H9 (cell line): ENCODE data around the gene NTNG2. TPM values are rescaled to one million over a fixed set of nuclear protein-coding genes. Genes with fewer than 3 reads are reported as not detected.

Source experiments
- DNase-seq: peaks from one replicate; pipeline ENCODE4 v3.0.0-alpha.2; 2017
- H2AFZ ChIP-seq: one replicate; pipeline ENCODE4 v1.6.1; 2013; ENCODE audit warnings: mild to moderate bottlenecking, low read length, control low read depth, moderate library complexity
- H2AK5ac ChIP-seq: 2 replicates; pipeline ENCODE4 v1.6.1; 2013; ENCODE audit warnings: low read length, control low read depth, mixed read lengths; ENCODE audit not compliant: insufficient read length
- H2BK120ac ChIP-seq: one replicate; pipeline ENCODE4 v1.6.1; 2013; ENCODE audit warnings: low read depth, mild to moderate bottlenecking, low read length, control low read depth, inconsistent platforms; ENCODE audit not compliant: poor library complexity, severe bottlenecking
- H2BK12ac ChIP-seq: 2 replicates; pipeline ENCODE4 v1.6.1; 2013; ENCODE audit warnings: low read length, control low read depth, mixed read lengths, low read depth; ENCODE audit not compliant: insufficient read length
- H2BK15ac ChIP-seq: 2 replicates; pipeline ENCODE4 v1.6.1; 2013; ENCODE audit warnings: low read depth, low read length, control low read depth
- H2BK20ac ChIP-seq: one replicate; pipeline ENCODE4 v1.6.1; 2013; ENCODE audit warnings: low read depth, mild to moderate bottlenecking, low read length, control low read depth, inconsistent platforms; ENCODE audit not compliant: poor library complexity, severe bottlenecking
- H2BK5ac ChIP-seq: 2 replicates; pipeline ENCODE4 v1.6.1; 2013; ENCODE audit warnings: low read length, control low read depth, mixed read lengths; ENCODE audit not compliant: insufficient read length
- H3K14ac ChIP-seq: 2 replicates; pipeline ENCODE4 v1.6.1; 2013; ENCODE audit warnings: low read length, control low read depth; ENCODE audit not compliant: insufficient read depth
- H3K18ac ChIP-seq: 2 replicates; pipeline ENCODE4 v1.6.1; 2013; ENCODE audit warnings: low read depth, mild to moderate bottlenecking, mixed read lengths, low read length, control low read depth; ENCODE audit not compliant: insufficient read length
- H3K23ac ChIP-seq: 2 replicates; pipeline ENCODE4 v1.6.1; 2013; ENCODE audit warnings: low read length, control low read depth, mixed read lengths, low read depth; ENCODE audit not compliant: insufficient read length
- H3K23me2 ChIP-seq: 2 replicates; pipeline ENCODE4 v1.6.1; 2013; ENCODE audit warnings: low read depth, mild to moderate bottlenecking, mixed read lengths, low read length, control low read depth; ENCODE audit not compliant: insufficient read length, poor library complexity, severe bottlenecking
- H3K27ac ChIP-seq: 2 replicates; pipeline ENCODE4 v1.5.1; 2013; ENCODE audit warnings: low read length, control low read depth, mixed read lengths, low read depth; ENCODE audit not compliant: insufficient read length
- H3K27me3 ChIP-seq: 2 replicates; pipeline ENCODE4 v1.6.1; 2013; ENCODE audit warnings: low read length, control low read depth, inconsistent platforms; ENCODE audit not compliant: insufficient read depth
- H3K4ac ChIP-seq: 2 replicates; pipeline ENCODE4 v1.6.1; 2013; ENCODE audit warnings: low read depth, mild to moderate bottlenecking, control low read depth, inconsistent platforms, low read length, moderate library complexity
- H3K4me1 ChIP-seq: 2 replicates; pipeline ENCODE4 v1.6.1; 2013; ENCODE audit warnings: low read length, control low read depth, inconsistent platforms; ENCODE audit not compliant: insufficient read depth
- H3K4me2 ChIP-seq: 2 replicates; pipeline ENCODE4 v1.6.1; 2013; ENCODE audit warnings: low read length, control low read depth, mixed read lengths; ENCODE audit not compliant: insufficient read length, insufficient read depth
- H3K56ac ChIP-seq: 2 replicates; pipeline ENCODE4 v1.6.1; 2013; ENCODE audit warnings: low read depth, mild to moderate bottlenecking, mixed read lengths, low read length, control low read depth; ENCODE audit not compliant: insufficient read length
- H3K79me1 ChIP-seq: 2 replicates; pipeline ENCODE4 v1.6.1; 2013; ENCODE audit warnings: low read depth, mild to moderate bottlenecking, moderate library complexity, low read length, control low read depth, inconsistent platforms; ENCODE audit not compliant: insufficient read depth, poor library complexity, severe bottlenecking
- H3K79me2 ChIP-seq: 2 replicates; pipeline ENCODE4 v1.6.1; 2013; ENCODE audit warnings: low read length, control low read depth, inconsistent platforms; ENCODE audit not compliant: insufficient read depth
- H3K9ac ChIP-seq: 2 replicates; pipeline ENCODE4 v1.6.1; 2013; ENCODE audit warnings: low read length, control low read depth, mixed read lengths; ENCODE audit not compliant: insufficient read length; ENCODE audit errors: extremely low read depth
- H3K9me3 ChIP-seq: one replicate; pipeline ENCODE4 v1.6.1; 2013; ENCODE audit warnings: low read depth, low read length, inconsistent platforms; ENCODE audit not compliant: control insufficient read depth
- H3T11ph ChIP-seq: one replicate; pipeline ENCODE4 v1.6.1; 2013; ENCODE audit warnings: mild to moderate bottlenecking, low read length, control low read depth, inconsistent platforms
- H4K20me1 ChIP-seq: one replicate; pipeline ENCODE4 v1.6.1; 2013; ENCODE audit not compliant: control insufficient read depth, insufficient read length, insufficient read depth
- H4K5ac ChIP-seq: 2 replicates; pipeline ENCODE4 v1.6.1; 2013; ENCODE audit warnings: low read depth, mild to moderate bottlenecking, mixed read lengths, low read length, control low read depth; ENCODE audit not compliant: insufficient read length
- H4K8ac ChIP-seq: replicated peaks from 2 replicates; pipeline ENCODE4 v1.6.1; 2013; ENCODE audit warnings: low read length, control low read depth, mixed read lengths, low read depth; ENCODE audit not compliant: insufficient read length
- H4K91ac ChIP-seq: 2 replicates; pipeline ENCODE4 v1.6.1; 2013; ENCODE audit warnings: low read depth, mild to moderate bottlenecking, moderate library complexity, mixed read lengths, low read length, control low read depth; ENCODE audit not compliant: insufficient read length
- H3K27ac Mint-ChIP-seq, 3 experiments: 2 replicates in 2 of 3; 3 replicates in 1 of 3; pipeline ENCODE4 v1.8.0; 2020 to 2021; ENCODE audit warnings: mixed read lengths in 3 of 3, mild to moderate bottlenecking in 1 of 3, moderate library complexity in 1 of 3
- H3K27me3 Mint-ChIP-seq: 2 replicates; pipeline ENCODE4 v1.8.0; 2021; ENCODE audit warnings: low read depth, mild to moderate bottlenecking, moderate library complexity, mixed read lengths
- H3K36me3 Mint-ChIP-seq, 3 experiments: 2 replicates in 2 of 3; 3 replicates in 1 of 3; pipeline ENCODE4 v1.8.0; 2020 to 2021; ENCODE audit warnings: low read depth in 3 of 3, mixed read lengths in 3 of 3; ENCODE audit not compliant: insufficient read depth in 1 of 3
- H3K4me1 Mint-ChIP-seq, 2 experiments: 2 replicates each; pipeline ENCODE4 v1.8.0; 2020; ENCODE audit warnings: mixed read lengths in 2 of 2
- H3K4me3 Mint-ChIP-seq, 2 experiments: 2 replicates in 1 of 2; 3 replicates in 1 of 2; pipeline ENCODE4 v1.8.0; 2020 to 2021; ENCODE audit warnings: mild to moderate bottlenecking in 2 of 2, mixed read lengths in 2 of 2, moderate library complexity in 1 of 2
- H3K9me3 Mint-ChIP-seq, 2 experiments: 2 replicates in 1 of 2; 3 replicates in 1 of 2; pipeline ENCODE4 v1.8.0; 2020; ENCODE audit warnings: mild to moderate bottlenecking in 2 of 2, mixed read lengths in 2 of 2, moderate library complexity in 1 of 2
- WGBS: extraction: QIAGEN DNeasy Blood & Tissue Kit; methylation state at CpG from one replicate; pipeline ENCODE4 v1.1.7; 2013; ENCODE audit warnings: missing lambda C conversion rate, low lambda C conversion rate, mixed read lengths; ENCODE audit not compliant: insufficient read length; ENCODE audit errors: extremely low coverage; 5-methylcytosine and 5-hydroxymethylcytosine counted together
- total RNA-seq: library from RNA; stranded (reverse); gene quantifications from 2 replicates; pipeline ENCODE4 v1.2.1, GENCODE V29; 2021
- TF ChIP-seq, protein P1 (sequence below): fragments of 200-600 bp; sonication (generic); conservative IDR thresholded peaks from 3 replicates; pipeline ENCODE4 v1.8.0; 2021; ENCODE audit warnings: antibody characterized with exemption, mild to moderate bottlenecking

The NTNG2 gene
- total RNA-seq, 1 experiment from 2014 or later = 0.52 TPM

DNA sequence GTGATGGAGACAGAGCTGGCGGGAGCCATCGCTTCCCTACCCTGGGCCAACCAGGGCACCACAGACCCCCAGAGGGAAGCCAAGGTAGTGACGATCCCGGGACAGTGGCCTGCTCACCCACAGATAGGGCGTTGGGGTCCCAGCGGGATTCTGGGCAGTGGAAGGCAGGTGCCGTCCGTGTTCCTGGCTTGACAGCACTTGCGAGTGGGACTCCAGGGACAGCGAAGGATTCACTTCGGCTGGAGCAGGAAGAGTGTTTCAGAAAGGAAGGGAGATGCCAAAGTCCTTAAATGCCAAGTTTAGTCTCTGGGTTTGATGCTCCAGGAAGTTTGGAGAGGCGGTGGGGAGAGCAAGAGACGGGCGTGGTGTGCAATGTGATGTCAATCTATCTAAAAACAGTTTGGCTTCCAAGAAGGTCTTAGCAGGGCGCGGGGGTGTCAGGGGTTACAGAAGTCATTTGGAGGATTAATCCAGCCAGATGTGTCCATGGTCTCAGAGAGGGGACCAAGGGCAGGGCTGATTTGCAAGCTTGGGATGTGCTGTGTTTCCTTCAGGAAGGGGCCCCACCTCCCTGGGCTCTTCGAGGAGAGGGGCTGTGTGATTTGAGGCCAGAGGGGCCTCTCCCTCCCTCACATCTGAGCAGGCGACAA, 74.9 kb downstream of the NTNG2 start:
- no peak overlapping the region for H2BK120ac ChIP-seq
- Mint-ChIP-seq H3K4me1 (peaks cover 0 to 19% of the 10 kb centered on the region in 2 experiments; a peak in 2 of 4 replicates), H3K27ac (no peak overlapping the region; a peak in 1 of 7 replicates), H3K27me3 (peaks cover 33% of the 10 kb centered on the region), H3K9me3 (no peaks in the 10 kb centered on the region), H3K36me3 (no peaks in the 10 kb centered on the region; a peak in 1 of 7 replicates), H3K4me3 (no peak overlapping the region)
- no peak overlapping the region for H3K56ac ChIP-seq
- H4K91ac ChIP-seq = no peak overlapping the region
- no peaks in the 10 kb centered on the region for H3K4me1 ChIP-seq
- H2AFZ ChIP-seq = no peak overlapping the region
- no peak overlapping the region for H3K9ac ChIP-seq
- no peak overlapping the region for H3K27ac ChIP-seq
- H3K23me2 ChIP-seq = peaks cover 7% of the 10 kb centered on the region
- H3K18ac ChIP-seq = no peak overlapping the region
- H2BK15ac ChIP-seq = no peak overlapping the region
- H2BK12ac ChIP-seq = no peak overlapping the region
- H3K23ac ChIP-seq = no peak overlapping the region
- H3K9me3 ChIP-seq = no peaks in the 10 kb centered on the region
- no peak overlapping the region for H2BK20ac ChIP-seq
- no peaks in the 10 kb centered on the region for H3K79me1 ChIP-seq
- no peaks in the 10 kb centered on the region; the same call in 1 of the 2 replicates for H3K27me3 ChIP-seq
- H2AK5ac ChIP-seq = no peak overlapping the region
- TF ChIP-seq, protein P1, sequence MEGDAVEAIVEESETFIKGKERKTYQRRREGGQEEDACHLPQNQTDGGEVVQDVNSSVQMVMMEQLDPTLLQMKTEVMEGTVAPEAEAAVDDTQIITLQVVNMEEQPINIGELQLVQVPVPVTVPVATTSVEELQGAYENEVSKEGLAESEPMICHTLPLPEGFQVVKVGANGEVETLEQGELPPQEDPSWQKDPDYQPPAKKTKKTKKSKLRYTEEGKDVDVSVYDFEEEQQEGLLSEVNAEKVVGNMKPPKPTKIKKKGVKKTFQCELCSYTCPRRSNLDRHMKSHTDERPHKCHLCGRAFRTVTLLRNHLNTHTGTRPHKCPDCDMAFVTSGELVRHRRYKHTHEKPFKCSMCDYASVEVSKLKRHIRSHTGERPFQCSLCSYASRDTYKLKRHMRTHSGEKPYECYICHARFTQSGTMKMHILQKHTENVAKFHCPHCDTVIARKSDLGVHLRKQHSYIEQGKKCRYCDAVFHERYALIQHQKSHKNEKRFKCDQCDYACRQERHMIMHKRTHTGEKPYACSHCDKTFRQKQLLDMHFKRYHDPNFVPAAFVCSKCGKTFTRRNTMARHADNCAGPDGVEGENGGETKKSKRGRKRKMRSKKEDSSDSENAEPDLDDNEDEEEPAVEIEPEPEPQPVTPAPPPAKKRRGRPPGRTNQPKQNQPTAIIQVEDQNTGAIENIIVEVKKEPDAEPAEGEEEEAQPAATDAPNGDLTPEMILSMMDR = peak; percentile 8; the same call in 1 of the 3 replicates
- H4K8ac ChIP-seq = no peak overlapping the region
- H2BK5ac ChIP-seq = no peak overlapping the region
- H3K4me2 ChIP-seq = no peak overlapping the region
- no peak overlapping the region for H4K5ac ChIP-seq
- H3K79me2 ChIP-seq = no peaks in the 10 kb centered on the region
- H3K4ac ChIP-seq = no peak overlapping the region
- no peak for DNase-seq
- no peaks in the 10 kb centered on the region for H4K20me1 ChIP-seq
- H3K14ac ChIP-seq = no peak overlapping the region; the same call in 1 of the 2 replicates
- no peak overlapping the region for H3T11ph ChIP-seq
- WGBS = no CpG with 5 or more reads among the region's 18 CpGs
